Uterus (tissue), 4 donors: ENCODE results near the gene PCDHGA5. TPM values are rescaled to one million over a fixed set of nuclear protein-coding genes. Genes with fewer than 3 reads are reported as not detected.

Experiments used
- DNase-seq, 2 donors: peaks; one replicate each; pipeline ENCODE4 v3.0.0-alpha.2; 2019 to 2020
- H3K27ac ChIP-seq, 2 donors: fragments of 200-600 bp; sonication (generic); 1 replicate in 1 of 2; 2 replicates in 1 of 2; pipeline ENCODE4 v1.5.1; 2016 to 2018
- H3K27me3 ChIP-seq, 2 donors: fragments of 200-600 bp; sonication (generic); one replicate each; pipeline ENCODE4 v1.5.1; 2018 to 2019; ENCODE audit warnings: control low read depth in 1 of 2
- H3K36me3 ChIP-seq, 2 donors: fragments of 200-600 bp; sonication (generic); one replicate each; pipeline ENCODE4 v1.5.1; 2019; ENCODE audit warnings: control low read depth in 1 of 2
- H3K4me1 ChIP-seq, 2 donors: fragments of 200-600 bp; sonication (generic); one replicate each; pipeline ENCODE4 v1.5.1; 2018 to 2019; ENCODE audit warnings: control low read depth in 1 of 2
- H3K4me3 ChIP-seq, 2 donors: fragments of 200-600 bp; sonication (generic); 1 replicate in 1 of 2; 2 replicates in 1 of 2; pipeline ENCODE4 v1.5.1; 2018 to 2019; ENCODE audit warnings: mild to moderate bottlenecking in 1 of 2
- H3K9me3 ChIP-seq, 2 donors: fragments of 200-600 bp; sonication (generic); one replicate each; pipeline ENCODE4 v1.5.1; 2019; ENCODE audit warnings: control low read depth in 1 of 2
- POLR2A ChIP-seq, 2 donors: fragments of 450-650 bp; IDR thresholded peaks; one replicate each; pipeline ENCODE4 v1.6.1; 2016; ENCODE audit warnings: antibody characterized with exemption in 2 of 2, mild to moderate bottlenecking in 1 of 2, moderate library complexity in 1 of 2
- intact Hi-C: fragments of 100-400 bp; cut with DNase I; formaldehyde crosslinking; loops from one replicate; pipeline ENCODE4 v1.15.1; 2023; ENCODE audit warnings: low total_unique reads
- total RNA-seq, 4 donors: library from RNA; depleted of rRNA in 3 of 4; stranded (reverse); fragments of >200 nt in 3 of 4; gene quantifications; one replicate each; pipeline versions ENCODE4 v1.1.0 to v1.2.4, GENCODE V29; 2014 to 2023
- TF ChIP-seq, protein P1 (sequence below), 4 experiments: fragments of 200-600 bp in 2 of 4; fragments of 450-650 bp in 2 of 4; sonication (generic) in 2 of 4; IDR thresholded peaks; one replicate each; pipeline ENCODE4 v1.5.1; 2016 to 2019; ENCODE audit warnings: antibody characterized with exemption in 4 of 4, mild to moderate bottlenecking in 2 of 4, moderate library complexity in 1 of 4
- donor health status: DM: yes; HTN: yes; CAD: no.

PCDHGA5 gene
- total RNA-seq, 4 donors from 2014 or later, result 1.8 to 11.5 (median 11.2) TPM

DNA sequence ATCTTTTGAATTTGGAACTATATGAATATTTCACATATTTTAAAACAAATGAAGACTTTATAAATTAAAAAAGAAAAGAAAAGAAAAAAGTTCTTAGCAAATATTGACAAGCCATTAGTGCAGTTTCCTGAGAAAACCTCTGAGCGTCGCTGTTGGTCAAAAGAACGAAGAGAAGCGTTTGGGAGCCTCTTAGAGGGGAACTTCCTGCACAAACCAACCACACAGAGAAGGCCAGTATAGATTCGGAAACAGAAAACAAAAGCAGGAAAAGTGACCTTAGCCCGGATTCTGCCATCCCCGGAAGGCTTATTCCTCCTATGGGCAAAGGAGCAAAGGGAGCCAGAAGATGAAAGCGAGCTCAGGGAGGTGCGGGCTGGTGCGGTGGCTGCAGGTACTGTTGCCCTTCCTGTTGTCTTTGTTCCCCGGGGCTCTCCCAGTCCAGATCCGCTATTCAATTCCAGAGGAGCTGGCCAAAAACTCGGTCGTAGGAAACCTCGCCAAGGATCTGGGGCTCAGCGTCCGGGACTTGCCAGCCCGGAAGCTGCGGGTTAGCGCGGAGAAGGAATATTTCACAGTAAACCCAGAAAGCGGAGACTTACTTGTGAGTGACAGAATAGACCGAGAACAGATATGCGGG is 4.1 kb upstream of the PCDHGA5 start, which contains the start of gene PCDHGB2:
TSS of gene PCDHGB2 (plus strand) at position 205 of the 637 bp plus-strand sequence. CDS start at position 347, 142 bp downstream.
- TF ChIP-seq, protein P1, sequence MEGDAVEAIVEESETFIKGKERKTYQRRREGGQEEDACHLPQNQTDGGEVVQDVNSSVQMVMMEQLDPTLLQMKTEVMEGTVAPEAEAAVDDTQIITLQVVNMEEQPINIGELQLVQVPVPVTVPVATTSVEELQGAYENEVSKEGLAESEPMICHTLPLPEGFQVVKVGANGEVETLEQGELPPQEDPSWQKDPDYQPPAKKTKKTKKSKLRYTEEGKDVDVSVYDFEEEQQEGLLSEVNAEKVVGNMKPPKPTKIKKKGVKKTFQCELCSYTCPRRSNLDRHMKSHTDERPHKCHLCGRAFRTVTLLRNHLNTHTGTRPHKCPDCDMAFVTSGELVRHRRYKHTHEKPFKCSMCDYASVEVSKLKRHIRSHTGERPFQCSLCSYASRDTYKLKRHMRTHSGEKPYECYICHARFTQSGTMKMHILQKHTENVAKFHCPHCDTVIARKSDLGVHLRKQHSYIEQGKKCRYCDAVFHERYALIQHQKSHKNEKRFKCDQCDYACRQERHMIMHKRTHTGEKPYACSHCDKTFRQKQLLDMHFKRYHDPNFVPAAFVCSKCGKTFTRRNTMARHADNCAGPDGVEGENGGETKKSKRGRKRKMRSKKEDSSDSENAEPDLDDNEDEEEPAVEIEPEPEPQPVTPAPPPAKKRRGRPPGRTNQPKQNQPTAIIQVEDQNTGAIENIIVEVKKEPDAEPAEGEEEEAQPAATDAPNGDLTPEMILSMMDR (IDR thresholded peaks at IDR 0.05), result peak in 1 of 4 experiments; percentile 17
- TF ChIP-seq POLR2A (IDR thresholded peaks at IDR 0.05), result no peak
- no peaks in the 10 kb centered on the region for H3K4me1 ChIP-seq
- no peak within 1 kb of the TSS for H3K27ac ChIP-seq
- H3K36me3 ChIP-seq, result no peaks in the 10 kb centered on the region
- peak within 1 kb of the TSS in 1 of 2 donors; percentile 1 for H3K4me3 ChIP-seq
- no peaks in the 10 kb centered on the region for H3K27me3 ChIP-seq
- intact Hi-C loops, result no loop called here
- peaks cover 0 to 88% of the 10 kb centered on the region in 2 donors for H3K9me3 ChIP-seq
- DNase-seq, result no peak

DNA sequence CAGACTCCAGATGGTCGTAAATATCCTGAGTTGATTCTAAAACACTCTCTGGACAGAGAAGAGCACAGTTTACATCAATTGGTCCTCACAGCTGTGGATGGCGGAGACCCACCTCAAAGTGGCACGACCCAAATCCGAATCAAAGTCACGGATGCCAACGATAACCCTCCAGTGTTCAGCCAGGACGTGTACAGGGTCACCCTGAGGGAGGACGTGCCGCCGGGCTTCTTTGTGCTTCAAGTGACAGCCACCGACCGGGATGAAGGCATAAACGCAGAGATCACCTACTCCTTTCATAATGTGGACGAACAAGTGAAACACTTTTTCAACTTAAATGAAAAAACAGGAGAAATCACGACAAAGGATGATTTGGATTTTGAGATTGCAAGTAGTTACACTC is 3.3 kb upstream of the PCDHGA5 start:
- no peak overlapping the region for H3K4me3 ChIP-seq

DNA sequence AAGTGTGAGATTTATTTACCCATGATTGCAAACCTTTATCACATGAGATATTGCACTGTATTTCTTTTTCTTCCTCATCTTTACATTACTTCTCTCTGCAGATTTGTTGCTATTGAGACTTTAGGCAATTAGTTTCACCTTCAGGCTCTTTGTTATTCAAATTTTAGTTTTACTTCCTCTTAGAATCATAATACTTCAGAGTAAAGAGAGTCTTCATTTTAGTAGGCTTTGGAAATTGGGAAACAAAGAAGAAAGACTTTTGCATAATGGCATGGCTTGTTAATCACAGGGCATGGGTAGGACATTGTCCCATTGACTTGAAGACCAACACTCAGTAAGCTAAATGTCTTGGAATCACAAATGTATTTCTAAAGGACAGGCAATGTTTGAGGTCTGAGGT is 1.2 kb upstream of the PCDHGA5 start:
- Histone ChIP-seq H3K27me3 (no peaks in the 10 kb centered on the region), H3K9me3 (peaks cover 0 to 93% of the 10 kb centered on the region in 2 donors), H3K36me3 (no peaks in the 10 kb centered on the region), H3K4me1 (no peaks in the 10 kb centered on the region), H3K4me3 (no peak overlapping the region), H3K27ac (no peak overlapping the region)
- intact Hi-C loops, result no loop called here
- TF ChIP-seq POLR2A (IDR thresholded peaks at IDR 0.05), result no peak
- TF ChIP-seq, protein P1 (IDR thresholded peaks at IDR 0.05), result no peak
- DNase-seq, result no peak

More for the DNA sequence above, 3.3 kb upstream of the PCDHGA5 start:
- no peak for DNase-seq
- intact Hi-C loops, result no loop called here
- H3K4me1 ChIP-seq, result no peaks in the 10 kb centered on the region
- TF ChIP-seq, protein P1 (IDR thresholded peaks at IDR 0.05), result no peak
- no peak for TF ChIP-seq POLR2A (IDR thresholded peaks at IDR 0.05)
- peaks cover 0 to 89% of the 10 kb centered on the region in 2 donors for H3K9me3 ChIP-seq
- no peaks in the 10 kb centered on the region for H3K36me3 ChIP-seq
- H3K27ac ChIP-seq, result no peak overlapping the region
- H3K27me3 ChIP-seq, result no peaks in the 10 kb centered on the region

DNA sequence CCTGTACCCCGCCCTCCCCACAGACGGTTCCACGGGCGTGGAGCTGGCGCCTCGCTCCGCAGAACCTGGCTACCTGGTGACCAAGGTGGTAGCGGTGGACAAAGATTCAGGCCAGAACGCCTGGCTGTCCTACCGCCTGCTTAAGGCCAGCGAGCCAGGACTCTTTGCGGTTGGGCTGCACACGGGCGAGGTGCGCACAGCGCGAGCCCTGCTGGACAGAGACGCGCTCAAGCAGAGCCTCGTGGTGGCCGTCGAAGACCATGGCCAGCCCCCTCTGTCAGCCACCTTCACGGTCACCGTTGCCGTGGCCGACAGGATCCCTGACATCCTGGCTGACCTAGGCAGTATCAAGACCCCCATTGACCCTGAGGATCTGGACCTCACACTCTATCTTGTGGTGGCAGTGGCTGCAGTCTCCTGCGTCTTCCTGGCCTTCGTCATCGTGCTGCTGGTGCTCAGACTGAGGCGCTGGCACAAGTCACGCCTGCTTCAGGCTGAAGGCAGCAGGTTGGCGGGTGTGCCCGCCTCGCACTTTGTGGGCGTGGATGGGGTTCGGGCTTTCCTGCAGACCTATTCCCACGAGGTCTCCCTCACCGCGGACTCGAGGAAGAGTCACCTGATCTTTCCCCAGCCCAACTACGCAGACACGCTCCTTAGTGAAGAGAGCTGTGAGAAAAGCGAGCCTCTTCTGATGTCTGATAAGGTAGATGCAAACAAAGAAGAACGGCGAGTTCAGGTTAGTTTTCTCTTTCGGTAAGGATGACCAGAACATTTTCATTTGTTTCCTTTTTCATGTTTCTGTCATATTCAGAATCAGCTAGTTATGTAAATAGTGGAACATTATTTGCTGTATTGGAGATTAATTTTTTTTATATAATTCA is 2.3 kb downstream of the PCDHGA5 start:
- no peak for TF ChIP-seq POLR2A (IDR thresholded peaks at IDR 0.05)
- TF ChIP-seq, protein P1 (IDR thresholded peaks at IDR 0.05), result no peak
- Histone ChIP-seq H3K4me3 (no peak overlapping the region), H3K9me3 (peaks cover 0 to 92% of the 10 kb centered on the region in 2 donors)

More for the DNA sequence above, 2.3 kb downstream of the PCDHGA5 start:
- no peak for DNase-seq
- H3K36me3 ChIP-seq, result no peaks in the 10 kb centered on the region
- no peak overlapping the region for H3K27ac ChIP-seq
- H3K4me1 ChIP-seq, result no peaks in the 10 kb centered on the region
- intact Hi-C loops, result loop anchor here (2.0 kb wide), 1 partner anchor 57 kb away; no protein-coding TSS in a partner anchor
- no peaks in the 10 kb centered on the region for H3K27me3 ChIP-seq
